NCI-H146 treated with DMSO at 0.1 percent for 48 hours (cell line): ENCODE results near the gene RFLNA.
"Not testable (repeated sequence)": the region's sequence is repeated elsewhere in the genome, so short reads cannot be mapped to it uniquely, and the experiment has no call there.

Source experiments
- DNase-seq: peaks from one replicate; lab custom pipeline; 2025; ENCODE audit not compliant: unreplicated experiment; lab: John Stamatoyannopoulos, UW

RFLNA gene

DNA sequence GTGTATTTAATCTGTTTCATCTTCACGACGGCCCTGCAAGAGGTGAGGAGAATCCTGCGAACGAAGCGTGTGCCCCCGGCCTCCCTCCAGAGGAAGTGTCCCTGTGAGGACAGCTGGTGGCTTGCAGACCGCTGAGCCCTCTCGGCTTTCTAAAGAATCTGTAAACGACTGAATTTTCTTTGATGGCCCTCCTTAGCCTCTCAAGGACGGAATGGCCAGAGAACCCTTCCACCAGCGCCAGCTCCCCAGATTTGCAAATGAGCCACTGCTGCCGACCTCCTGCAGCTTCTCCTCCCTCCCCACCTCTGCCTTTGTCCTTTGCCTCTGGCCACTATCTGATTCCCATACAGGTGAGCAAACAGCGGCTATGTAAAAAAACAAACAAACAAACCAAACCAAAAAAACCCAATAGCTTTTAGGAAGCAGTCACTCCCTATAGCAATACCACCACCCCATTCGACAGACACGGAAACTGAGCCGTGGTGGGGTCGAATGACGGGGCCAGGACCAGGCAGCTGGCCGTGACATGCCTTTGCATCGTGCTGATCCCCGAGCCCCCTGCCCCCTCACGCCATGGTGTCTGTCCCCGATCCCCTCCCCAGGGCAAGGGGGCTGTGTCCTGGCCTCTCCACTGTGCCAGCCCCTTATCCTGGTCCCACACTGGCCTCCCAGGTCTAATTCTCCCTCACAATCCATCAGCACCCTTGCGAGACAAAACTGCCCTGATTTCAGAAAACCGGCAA is 23.6 kb downstream of the RFLNA start:
- peak; percentile 67 for DNase-seq

DNA sequence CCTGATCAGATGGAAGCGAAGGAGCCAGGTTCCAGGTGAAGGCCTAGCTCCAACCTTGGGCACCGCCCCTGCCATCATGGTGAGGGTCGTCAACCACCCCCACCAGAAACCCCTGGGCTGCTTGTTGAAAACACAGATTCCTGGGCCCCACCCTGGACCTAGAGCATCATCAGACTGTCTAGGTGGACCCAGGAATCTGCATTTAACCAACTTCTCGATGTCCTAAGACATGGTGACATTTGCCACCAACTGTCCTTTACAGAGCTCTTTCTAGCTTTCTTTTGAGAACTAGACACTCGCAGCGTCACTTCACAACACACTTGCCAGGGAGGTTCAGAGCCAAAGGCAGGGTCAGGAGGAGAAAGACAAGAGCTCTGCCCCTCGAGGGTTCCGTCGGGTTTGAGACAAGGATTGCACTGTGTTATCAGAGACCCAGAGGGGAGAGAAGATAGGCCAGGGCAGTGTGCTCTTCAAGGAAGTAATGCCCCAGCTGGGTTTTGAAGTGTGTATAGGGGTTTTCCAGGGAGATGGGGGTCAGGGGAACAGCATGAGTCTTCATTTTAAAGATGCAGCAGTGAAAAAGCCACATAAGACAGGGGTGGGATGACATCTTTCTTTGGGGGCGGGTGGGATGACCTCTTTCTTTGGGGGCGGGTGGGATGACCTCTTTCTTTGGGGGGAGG is 24.6 kb downstream of the RFLNA start:
- no peak for DNase-seq

DNA sequence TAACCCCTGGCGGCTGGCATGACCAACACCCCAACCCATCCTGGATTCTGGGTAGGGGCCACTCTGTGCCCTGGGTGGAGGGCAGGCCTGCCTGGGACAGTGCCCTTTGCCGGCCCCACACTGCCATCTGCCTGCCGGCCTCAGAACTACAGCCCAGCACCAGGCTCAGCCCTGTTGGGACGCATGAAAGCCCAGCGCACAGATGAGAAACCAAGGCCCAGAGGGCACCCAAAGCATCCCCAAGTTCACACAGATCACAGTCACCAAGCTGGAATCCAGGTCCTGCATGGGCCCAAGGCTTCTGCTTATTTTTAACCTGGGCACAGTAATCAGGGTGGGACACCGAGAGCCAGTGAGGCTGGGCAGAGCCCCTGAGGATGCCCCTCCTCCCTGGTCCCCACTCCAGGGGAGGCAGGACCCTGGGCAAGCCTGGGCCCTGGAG is 26.2 kb downstream of the RFLNA start:
- peak; percentile 11 for DNase-seq

DNA sequence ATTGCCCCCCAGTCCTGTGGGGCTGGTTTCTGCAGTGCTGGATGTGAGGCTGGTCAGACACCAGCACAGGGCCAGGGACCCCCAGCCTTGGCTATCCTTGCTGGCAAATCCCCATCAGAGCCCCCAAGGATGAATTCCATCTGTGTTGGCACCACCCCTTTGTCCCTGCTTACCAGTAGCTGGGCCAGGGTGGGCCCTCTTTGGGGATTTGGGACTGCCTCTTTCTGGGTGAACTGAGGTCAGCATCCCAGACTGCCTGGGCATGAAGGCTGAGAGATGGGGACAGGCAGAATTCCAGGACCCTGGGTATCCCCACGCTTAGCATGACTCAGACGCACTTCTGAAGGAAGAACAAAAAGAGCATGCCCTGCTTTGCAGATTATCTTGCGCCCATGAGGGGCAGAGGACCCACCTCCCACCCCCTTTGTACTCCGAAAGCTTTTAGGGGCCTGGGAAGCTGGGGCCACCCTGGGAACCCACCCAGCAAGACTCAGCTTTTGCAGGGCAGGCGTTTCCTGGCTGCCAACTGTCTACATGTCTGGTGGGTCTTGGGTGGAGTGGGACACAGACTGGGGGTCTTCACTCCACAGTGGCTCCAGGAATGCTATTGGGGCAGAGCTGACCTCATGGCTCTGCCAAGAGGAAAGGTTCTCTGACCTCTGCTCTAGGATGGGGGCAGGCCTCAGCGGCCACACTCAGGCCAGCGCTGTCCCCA is 26.8 kb downstream of the RFLNA start:
- no peak for DNase-seq

DNA sequence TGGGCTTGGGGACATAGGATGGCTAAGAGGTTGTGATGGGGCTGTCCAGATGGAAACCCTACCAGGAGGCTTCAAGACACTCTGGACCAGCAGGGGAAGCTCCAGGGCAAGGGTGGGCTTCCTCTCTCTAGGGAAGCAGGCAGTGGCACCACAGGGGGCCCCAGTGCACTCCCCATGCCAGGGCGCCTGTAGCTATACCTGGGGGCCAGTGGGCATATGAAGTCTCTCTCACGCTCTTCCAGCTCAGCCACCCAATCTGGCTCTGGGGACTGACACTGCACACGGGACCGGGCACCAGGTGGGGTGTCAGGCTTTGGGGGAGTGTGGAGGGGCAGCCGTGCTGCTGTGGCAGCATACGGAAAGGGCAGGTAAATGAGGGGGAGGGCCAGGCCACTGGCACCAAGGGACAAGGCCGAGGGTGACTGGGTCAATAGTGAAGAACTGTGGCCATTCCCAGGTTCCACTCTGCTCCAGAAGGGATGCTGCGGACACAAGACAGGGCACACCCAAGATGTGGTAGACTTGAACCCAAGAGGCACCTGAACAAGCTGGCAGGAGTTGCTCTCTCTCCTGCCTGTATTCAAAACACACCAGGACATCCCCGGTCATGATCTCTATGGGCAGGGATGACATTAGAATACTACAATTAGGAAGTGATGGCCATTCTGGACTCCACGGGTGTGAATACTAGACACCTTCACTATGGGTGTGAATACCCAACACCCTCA is 27.5 kb downstream of the RFLNA start:
- no peak for DNase-seq

DNA sequence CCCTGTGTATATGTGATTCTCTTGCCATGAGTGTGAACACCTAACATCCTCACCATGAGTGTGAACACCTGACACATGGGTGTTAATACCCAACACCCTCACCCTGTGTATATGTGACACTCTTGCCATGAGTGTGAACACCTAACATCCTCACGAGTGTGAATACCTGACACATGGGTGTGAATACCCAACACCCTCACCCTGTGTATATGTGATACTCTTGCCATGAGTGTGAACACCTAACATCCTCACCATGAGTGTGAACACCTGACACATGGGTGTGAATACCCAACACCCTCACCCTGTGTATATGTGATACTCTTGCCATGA is 28.1 kb downstream of the RFLNA start:
- DNase-seq = not testable (repeated sequence)

DNA sequence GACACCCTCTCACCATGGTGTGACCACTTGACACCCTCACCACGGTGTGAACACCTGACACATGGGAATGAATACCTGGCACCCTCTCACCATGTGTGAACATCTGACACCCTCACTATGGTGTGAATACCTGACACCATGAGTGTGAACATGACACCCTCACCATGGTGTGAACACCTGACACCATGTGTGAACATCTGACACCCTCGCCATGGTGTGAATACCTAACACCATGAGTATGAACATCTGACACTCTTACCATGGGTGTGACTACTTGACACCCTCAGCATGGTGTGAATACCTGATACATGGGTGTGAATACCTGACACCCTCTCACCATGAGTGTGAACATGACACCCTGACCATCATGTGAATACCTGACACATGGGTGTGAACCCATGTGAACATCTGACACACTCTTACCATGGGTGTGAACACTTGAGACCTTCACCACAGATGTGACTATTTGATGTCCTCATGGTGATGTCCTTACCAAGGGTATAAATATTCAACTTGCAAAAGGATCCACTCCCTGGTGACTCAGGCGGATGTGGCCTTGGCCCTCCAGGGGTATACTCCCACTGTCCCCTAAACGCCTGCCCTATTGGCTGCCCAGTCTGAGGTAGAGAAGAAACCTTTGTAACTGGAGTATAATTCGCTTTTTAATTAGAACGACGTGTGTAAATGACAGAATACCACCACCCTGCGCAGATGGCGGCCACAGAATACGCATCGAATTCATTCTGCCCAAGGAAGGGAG is 29.1 kb downstream of the RFLNA start:
- DNase-seq = no peak

DNA sequence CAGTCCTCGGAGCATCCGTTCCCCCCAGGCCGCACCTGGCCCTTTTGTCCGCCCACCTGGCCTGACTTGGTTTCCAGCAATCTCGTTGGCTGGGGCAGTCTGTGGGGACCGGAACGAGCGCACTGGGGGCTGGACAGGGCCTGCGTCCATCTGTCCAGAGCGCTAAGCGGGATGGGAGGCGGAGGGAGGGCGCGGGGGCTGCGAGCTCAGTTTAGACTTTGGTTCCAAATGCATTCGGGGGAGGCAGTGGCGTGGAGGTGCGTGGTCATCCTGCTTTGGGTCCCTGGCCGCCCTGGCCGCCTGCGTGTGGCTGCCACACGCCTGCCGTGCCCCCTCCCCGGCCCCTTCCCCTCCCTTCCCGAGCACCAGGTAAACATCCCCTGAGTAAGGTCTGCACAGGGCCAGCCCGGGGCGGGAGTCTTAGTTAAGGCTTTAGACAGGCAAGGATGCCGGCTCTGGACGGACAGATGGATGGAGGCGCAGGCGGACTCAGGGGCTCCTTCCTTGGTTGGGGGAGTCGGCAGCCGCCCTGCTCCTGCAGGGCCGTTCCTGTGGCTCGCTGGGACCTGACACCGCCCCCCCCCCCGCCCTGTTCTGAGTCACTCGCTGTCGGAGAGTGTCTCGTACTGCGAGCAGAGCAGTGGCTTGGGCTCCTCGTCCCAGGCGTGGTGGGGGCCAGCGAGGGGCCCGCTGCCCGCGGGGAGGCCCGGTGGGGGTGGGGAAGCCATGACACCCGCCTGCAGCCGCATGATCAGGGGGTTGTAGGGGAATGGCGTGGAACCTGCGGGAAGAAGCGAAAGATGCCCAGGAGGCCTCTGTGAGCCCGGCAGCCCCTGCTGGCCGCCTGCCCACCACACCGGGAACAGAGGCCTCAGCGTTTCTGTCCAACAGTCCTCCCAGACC is 30.2 kb downstream of the RFLNA start:
- DNase-seq = no peak

DNA sequence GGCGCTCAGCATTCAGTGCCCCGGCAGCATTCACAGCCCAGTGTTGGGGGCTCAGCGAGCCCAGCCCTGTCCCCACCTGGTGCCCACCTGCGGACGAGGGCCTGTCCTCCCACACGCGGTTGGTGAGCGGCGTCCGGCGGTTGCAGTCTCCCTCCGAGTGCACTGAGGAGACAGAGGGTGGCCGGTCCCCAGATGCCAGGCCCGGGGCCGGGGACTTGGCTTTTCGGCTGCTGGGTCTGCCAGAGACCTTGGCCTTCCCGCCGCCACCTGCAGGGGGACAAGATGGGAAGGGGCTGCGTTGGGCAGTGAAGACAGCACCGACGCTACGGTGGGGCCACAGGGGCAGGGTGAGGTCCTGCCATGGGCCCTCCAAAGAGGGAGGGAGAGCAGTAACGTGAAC is 31.2 kb downstream of the RFLNA start:
- no peak for DNase-seq

DNA sequence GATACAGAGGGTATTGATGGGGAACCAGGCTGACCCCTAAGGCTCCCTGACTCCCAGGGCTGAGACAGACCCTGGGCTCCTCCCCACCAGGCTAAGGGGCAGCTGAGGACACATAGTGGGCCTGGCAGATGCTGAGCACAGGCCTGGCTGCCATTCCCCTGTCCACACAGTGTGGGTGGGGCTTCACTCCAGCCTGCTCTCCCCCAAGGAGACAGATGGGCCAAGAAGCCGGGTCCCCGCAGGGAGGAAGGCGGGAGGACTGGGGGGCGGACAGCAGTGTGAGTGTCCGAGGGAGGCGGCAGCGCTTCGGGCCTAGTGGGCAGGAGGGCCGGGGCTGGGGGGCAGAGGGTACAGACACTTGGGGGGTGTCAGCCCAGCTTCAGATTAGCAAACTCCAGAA is 32.0 kb downstream of the RFLNA start:
- no peak for DNase-seq

DNA sequence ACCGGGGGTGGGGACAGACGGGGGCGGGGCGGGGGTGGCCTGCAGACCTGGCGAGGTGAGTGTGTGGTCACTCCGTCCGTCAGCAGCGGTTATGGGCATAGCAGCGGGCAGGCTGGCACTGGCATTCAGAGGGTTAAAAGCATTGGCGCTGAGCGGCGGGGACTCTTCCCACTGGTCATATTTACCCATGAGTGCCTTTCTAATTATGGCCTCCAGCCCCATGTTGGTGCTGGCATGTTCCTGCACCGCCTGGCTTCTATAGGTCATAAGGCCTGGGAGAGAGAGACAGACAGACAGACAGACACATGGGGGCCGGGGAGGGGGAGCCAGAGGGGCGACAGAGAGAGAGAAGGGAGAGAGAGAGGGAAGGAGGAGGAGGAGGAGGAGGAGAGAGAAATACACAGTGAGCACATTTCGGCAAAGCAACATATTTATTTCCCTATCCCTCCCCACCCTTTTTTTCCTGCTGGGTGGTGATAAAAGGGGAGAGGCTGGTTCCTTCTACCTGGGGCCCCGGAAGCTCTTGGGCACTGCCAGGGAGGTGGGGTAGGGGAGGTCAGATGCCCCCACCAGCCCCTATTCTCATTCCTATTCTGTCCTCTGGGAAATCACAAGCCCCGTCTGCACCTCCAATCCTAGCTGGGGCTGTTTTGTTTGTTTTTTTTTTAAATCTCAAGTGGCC is 32.6 kb downstream of the RFLNA start:
- no peak for DNase-seq

DNA sequence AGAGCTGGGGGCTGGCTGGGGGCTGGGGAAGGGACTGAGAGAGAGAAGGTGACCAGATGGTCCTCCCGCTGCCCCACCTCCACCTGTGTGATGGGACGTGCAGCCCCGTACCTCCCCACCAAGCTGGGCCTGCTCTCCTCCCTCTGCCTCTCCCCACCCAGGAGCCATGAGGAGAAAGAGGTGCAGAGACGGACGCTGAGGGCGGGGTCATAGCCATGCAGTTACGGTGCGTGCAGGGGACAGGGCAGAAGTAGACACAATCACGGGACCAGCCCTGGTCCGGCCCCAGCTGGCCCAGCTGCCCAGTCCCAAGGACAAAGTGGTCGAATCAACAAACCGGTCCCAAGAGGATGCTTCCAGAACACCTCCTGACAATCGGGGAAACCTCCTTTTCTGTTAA is 33.2 kb downstream of the RFLNA start:
- DNase-seq = no peak

DNA sequence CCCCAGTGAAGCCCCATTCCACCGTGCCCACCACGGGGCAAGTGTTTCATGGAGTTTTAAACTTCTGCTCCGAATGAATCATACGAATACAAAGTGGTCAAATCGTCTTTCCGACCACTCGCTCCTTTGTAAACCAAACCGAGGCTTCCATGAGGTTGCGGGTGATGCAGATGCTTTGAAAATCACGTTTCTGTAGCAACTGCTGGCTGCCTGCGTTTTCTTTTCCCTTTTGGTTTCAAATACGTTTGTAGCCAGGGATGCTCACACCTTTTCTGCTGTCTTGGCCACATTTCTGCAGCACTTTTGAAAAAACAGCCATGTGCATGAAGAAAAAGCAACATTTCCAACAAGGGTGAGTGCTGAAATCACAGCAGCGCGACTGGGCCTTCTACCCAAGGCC is 33.7 kb downstream of the RFLNA start:
- no peak for DNase-seq

DNA sequence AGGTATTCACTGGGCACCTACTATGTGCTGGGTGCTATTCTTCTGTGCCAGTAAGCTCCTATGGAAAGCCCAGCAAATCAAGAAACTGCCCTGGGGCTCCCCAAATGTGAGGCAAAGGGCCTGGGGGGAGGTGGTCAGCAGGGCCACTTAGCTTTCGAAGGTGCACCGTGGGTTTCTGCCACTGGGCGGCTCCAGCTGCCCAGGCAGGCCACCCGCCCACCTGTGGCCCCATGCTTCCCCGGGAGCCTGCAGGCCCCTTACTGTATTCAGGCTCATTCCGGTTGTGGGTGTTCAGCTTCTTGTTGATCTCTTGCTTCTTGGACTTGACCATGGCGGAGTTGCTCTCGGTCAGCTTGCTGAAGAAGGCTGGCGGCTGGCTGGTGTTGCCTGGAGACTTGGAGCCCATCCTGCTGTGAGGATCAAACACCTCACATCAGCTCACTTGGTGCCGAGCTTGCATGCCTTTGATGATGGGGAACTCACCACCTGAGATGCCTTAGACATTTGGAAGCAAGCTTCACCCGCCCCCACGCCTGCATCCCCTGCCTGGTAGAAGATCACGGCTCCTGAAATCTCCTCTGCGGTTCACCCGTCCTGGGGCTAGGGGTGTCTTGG is 37.3 kb downstream of the RFLNA start:
- DNase-seq = no peak

DNA sequence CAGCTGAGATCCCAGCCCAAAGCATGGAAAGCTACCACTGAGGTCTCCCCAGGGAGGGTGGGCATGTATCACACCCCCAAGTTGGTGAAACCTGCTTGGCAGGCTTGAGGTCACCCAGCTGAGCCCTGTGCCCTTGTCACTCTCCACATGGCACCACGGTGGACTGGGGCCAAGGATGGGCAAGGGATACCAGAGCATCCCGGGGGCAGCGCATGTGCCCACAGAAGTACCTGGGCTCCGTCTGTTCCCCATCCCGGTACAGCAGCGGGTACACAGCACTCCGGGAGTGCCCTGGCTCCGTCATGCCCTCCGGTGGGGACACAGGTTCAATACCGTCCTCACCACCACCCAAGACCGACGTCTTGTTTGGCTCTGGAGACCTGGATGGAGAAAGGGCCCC is 38.0 kb downstream of the RFLNA start:
- no peak for DNase-seq

DNA sequence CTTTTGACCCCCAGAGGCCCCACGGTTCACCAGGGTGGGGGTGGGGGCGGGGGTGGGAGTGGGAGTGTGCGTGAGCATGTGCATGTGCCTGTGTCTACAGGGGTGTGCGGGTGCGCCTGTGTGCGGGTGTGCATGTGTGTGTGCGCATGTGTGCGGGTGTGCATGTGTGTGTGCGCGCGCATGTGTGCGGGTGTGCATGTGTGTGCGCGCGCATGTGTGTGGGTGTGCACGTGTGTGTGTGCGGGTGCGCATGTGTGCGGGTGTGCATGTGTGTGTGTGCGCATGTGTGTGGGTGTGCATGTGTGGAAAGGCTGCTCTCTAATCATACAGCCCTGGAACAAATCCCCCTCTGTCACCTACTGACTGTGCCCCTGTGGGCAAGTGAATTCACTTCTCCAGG is 38.8 kb downstream of the RFLNA start:
- DNase-seq = no peak

DNA sequence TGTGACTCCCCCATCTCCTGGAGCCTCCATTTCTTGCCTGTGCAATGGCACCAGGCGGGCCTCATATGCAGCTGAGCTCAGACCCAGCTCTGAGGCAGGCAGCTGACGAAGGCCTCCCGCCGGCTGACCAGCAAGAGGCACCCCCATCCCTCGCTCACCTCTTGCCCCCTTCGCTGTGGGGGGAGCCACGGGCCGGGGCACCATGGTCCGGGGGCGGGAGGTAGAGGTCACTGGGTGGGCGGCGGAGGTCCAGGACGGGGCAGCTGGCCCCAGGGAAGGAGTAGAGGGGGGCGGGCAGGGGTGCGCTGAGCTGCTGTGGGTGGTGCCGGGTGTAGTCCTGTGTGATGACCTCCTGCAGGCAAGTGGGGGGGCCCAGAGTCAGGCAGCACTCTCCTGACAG is 39.4 kb downstream of the RFLNA start:
- no peak for DNase-seq

DNA sequence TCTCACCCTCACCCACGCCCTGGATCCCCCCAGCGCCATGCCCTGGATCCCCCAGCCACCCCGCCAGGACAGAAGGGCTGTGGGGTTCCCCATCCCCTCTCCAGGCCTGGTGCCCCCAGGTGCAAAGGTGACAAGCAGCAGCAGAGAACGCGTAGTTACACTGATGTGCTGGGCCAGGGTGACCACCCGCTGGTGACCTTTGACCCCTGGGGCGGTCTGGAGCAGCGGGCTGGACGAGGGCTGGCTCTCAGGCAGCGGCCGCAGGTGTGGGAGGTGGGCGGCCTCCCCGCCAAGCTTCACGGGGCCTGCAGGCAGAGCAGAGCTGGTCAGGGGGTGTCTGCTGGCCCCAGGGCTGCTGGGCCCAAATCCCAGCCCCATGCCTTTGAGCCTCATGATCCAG is 40.1 kb downstream of the RFLNA start:
- no peak for DNase-seq
